Measurements from ENCODE around the gene ZNF514. TPM values are rescaled to one million over a fixed set of nuclear protein-coding genes. Genes with fewer than 3 reads are reported as not detected.
"Not testable (repeated sequence)": the region's sequence is repeated elsewhere in the genome, so short reads cannot be mapped to it uniquely, and the experiment has no call there.

The ZNF514 gene
- polyA plus RNA-seq, 1 donor (not counting 4 experiments of a cell fraction or from before 2014, with no cell fraction given), result 7.9 TPM

- H3K9me1 ChIP-seq (ENCODE audit: control insufficient read depth, extremely low read depth, insufficient read depth, low read length); DNase-seq (ENCODE audit: low read depth, low spot score); H3K9me3 ChIP-seq (ENCODE audit: control insufficient read depth, low read depth, low read length); dilution Hi-C loops (cut with MboI; ENCODE audit: extremely low pct_ligation_motif_present, low sequenced_read_pairs); H3K9ac ChIP-seq (ENCODE audit: control insufficient read depth, extremely low read depth, insufficient read depth, low read length); FAIRE-seq; H3K4me2 ChIP-seq (ENCODE audit: control insufficient read depth, extremely low read depth, insufficient read depth, low read depth, low read length); H3K4me1 ChIP-seq (ENCODE audit: control insufficient read depth, extremely low read depth, insufficient read depth, low read length); H3K4me3 ChIP-seq (ENCODE audit: control insufficient read depth in 2 of 3, extremely low read depth in 1 of 3, insufficient read depth in 2 of 3, low read depth in 1 of 3, low read length in 3 of 3); H2AFZ ChIP-seq (ENCODE audit: control insufficient read depth, low read length); H4K20me1 ChIP-seq (ENCODE audit: control insufficient read depth, extremely low read depth, insufficient read depth, low read length); H3K27me3 ChIP-seq (ENCODE audit: control insufficient read depth, extremely low read depth, insufficient read depth, low read length); H3K36me3 ChIP-seq (ENCODE audit: control insufficient read depth in 2 of 2, extremely low read depth in 1 of 2, insufficient read depth in 2 of 2, low read length in 2 of 2); H3K27ac ChIP-seq (ENCODE audit: control insufficient read depth, insufficient read depth, low read length); H3K79me2 ChIP-seq (ENCODE audit: control insufficient read depth, insufficient read depth, low read length): not testable (repeated sequence)
- TF ChIP-seq CTCF (optimal IDR thresholded peaks at IDR 0.05 in 1 of 3, IDR thresholded peaks at IDR 0.05 in 1 of 3, conservative IDR thresholded peaks at IDR 0.05 in 1 of 3; ENCODE audit: extremely low read depth in 1 of 3, insufficient read depth in 2 of 3, low read length in 3 of 3), result peak in 1 of 3 experiments; percentile 51
Measured at GRCh38 chr2:95192956-95193355, 33.3 kb upstream of the ZNF514 start.

GRCh38 chr2:95185973-95186372 lies 26.3 kb upstream of the ZNF514 start:
- TF ChIP-seq CTCF (optimal IDR thresholded peaks at IDR 0.05 in 1 of 3, IDR thresholded peaks at IDR 0.05 in 1 of 3, conservative IDR thresholded peaks at IDR 0.05 in 1 of 3; ENCODE audit: extremely low read depth in 1 of 3, insufficient read depth in 2 of 3, low read length in 3 of 3), result no peak
- no peak for TF ChIP-seq EZH2 (IDR thresholded peaks at IDR 0.05; ENCODE audit: low read length)
- dilution Hi-C loops (cut with MboI; ENCODE audit: extremely low pct_ligation_motif_present, low sequenced_read_pairs), result no loop called here
- Histone ChIP-seq H3K4me2 (ENCODE audit: control insufficient read depth, extremely low read depth, insufficient read depth, low read depth, low read length) (no peak overlapping the region), H3K4me3 (ENCODE audit: control insufficient read depth in 2 of 3, extremely low read depth in 1 of 3, insufficient read depth in 2 of 3, low read depth in 1 of 3, low read length in 3 of 3) (no peak overlapping the region), H3K27me3 (ENCODE audit: control insufficient read depth, extremely low read depth, insufficient read depth, low read length) (no peaks in the 10 kb centered on the region), H3K9me3 (ENCODE audit: control insufficient read depth, low read depth, low read length) (peaks cover 3% of the 10 kb centered on the region), H3K79me2 (ENCODE audit: control insufficient read depth, insufficient read depth, low read length) (no peaks in the 10 kb centered on the region), H3K36me3 (ENCODE audit: control insufficient read depth in 2 of 2, extremely low read depth in 1 of 2, insufficient read depth in 2 of 2, low read length in 2 of 2) (peaks cover 8 to 11% of the 10 kb centered on the region in 2 experiments), H3K27ac (ENCODE audit: control insufficient read depth, insufficient read depth, low read length) (no peak overlapping the region), H3K4me1 (ENCODE audit: control insufficient read depth, extremely low read depth, insufficient read depth, low read length) (no peaks in the 10 kb centered on the region), H4K20me1 (ENCODE audit: control insufficient read depth, extremely low read depth, insufficient read depth, low read length) (no peaks in the 10 kb centered on the region), H3K9me1 (ENCODE audit: control insufficient read depth, extremely low read depth, insufficient read depth, low read length) (no peaks in the 10 kb centered on the region), H2AFZ (ENCODE audit: control insufficient read depth, low read length) (no peak overlapping the region), H3K9ac (ENCODE audit: control insufficient read depth, extremely low read depth, insufficient read depth, low read length) (no peak overlapping the region)
- FAIRE-seq (no peak), DNase-seq (ENCODE audit: low read depth, low spot score) (no peak)

All from keratinocyte (primary cell).